Activated CD4-positive, alpha-beta T cell treated with anti-CD3 and anti-CD28 coated beads, Interleukin-2, Interleukin-4, amounts not matched to agents 100 ng/mL and 50 ng/mL, durations not matched to agents 16 hours and 8 hours (primary cell): ENCODE measurements around the gene TLCD1.
"Not testable (repeated sequence)": the region's sequence is repeated elsewhere in the genome, so short reads cannot be mapped to it uniquely, and the experiment has no call there.

Experiments used
- DNase-seq: peaks from one replicate; pipeline ENCODE4 v3.0.0-alpha.2; 2020; ENCODE audit warnings: low spot score

Gene TLCD1

DNA sequence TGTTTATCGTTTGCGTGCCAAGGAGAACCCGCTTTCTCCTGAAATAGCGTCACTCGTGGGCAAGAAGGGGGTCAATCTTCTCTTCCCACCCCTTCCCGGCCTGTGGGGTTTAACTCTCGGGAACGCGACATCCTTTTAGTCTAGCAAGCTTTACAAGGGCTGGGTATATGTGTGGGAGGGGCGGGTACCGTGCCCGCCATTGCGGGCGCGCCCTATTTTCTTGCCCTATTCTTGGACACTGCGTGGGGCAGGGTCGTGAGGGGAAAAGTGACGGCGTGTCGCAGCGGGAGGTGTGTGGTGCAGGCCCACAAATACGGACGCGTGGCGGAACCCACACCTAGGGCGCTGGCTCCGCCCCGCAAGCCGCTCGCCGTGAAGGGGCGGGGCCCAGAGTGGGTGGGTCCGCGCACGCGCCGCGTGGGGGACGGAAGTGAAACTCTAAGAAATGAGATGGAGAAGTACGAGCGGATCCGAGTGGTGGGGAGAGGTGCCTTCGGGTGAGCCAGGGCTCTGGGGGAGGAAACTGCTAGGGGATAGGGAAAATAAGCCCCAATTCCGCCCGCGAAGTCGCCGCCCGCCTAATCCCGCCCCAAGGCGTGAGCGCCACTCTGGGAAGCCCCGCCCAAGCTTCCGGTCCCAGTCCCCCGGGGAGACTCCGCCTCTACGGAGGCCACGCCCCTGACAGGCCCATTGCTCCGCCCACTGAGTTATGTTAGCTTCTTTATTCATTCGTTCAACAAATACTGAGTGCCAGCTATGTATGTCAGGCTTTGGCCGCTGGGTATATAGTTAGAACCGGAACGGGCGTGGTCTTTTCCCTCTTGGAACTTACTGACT, 2.5 kb upstream of the TLCD1 start, which contains the start of gene NEK8:
NEK8 (plus strand) TSS at position 425 of the 837 bp plus-strand sequence; CDS start at position 451, 26 bp downstream.
- DNase-seq = peak; percentile 98

- DNase-seq = peak; percentile 97
Measured at GRCh38 chr17:28726627-28727491, 826 bp upstream of the TLCD1 start.

- DNase-seq = peak; percentile 74
Measured at GRCh38 chr17:28725660-28726225, 290 bp downstream of the TLCD1 start.

DNA sequence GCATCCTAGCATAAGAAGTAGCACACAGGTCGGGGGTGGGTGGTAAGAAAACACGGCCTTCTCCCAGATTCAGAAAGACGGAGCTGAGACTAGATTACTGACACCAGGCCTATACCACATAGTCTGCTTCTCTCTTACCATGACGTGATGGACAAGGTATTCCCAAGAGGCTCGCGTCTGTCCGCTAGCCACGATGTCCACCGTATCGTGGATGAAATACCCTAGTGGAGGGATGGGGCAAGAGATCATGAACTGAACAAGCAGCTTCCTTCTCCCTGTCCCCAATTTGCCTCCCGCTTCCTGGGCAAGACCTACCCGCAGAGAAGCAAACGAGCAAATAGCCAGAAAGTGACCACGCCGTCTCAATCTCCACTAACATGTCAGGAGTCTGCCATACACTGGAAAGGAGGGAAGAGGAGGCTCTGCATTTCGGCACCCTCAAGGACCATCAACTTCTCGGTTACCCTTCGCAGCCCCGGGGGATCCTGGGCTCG, 820 bp downstream of the TLCD1 start:
- peak; percentile 47 for DNase-seq

- peak; percentile 38 for DNase-seq
Measured at GRCh38 chr17:28724500-28725165, 1.4 kb downstream of the TLCD1 start.

DNA sequence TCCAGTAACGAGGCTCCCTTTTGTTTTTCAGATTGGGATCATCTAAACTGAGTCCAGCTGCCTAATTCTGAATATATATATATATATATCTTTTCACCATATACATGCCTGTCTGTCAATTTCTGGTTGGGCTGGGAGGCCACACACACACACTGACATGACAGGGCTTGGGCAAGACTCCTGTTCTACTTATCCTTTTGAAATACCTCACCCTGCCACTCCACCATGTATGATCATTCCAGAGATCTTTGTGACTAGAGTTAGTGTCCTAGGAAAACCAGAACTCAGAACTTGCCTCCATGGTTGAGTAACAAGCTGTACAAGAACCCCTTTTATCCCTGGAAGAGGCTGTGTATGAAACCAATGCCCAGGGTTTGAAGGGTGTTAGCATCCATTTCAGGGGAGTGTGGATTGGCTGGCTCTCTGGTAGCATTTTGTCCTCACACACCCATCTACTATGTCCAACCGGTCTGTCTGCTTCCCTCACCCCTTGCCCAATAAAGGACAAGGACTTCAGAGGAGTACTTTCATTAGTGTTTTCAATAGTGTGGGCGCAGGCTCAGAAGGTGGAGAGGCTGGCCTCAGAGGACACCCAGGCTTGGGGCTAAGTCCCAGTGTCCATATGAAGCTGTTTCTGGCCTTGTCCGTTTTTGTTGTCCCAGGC, 2.1 kb downstream of the TLCD1 start:
- not testable (repeated sequence) for DNase-seq

DNA sequence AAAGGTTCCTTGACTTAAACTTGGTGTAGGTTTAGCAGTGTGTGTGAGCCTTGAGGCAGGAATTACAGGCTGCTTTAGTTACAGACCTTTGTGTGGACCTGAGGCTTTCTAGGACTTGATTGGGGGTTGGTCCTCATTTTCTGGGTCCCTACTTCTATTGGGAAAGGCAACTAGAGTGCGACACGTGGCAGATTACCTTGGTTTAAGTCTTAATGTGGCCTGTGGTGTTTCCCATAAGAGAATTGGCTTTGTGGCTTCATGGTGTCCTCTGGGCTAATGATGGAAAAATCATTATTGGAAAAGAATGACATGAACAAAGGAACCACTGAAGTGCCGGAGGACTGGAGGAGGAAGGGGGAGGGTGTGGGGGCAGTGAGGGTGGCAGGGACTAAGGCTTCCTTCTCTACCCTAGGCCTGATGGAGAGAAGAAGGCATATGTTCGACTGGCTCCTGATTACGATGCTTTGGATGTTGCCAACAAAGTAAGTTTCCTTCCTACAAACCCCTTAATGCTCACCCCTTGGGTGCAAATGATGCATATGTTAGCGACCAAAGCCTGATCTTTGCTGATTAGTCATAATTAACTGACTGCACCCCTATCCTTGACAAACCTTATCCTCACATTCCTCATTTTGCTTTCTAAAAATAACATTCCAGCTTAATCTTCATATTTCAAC, 2.7 kb downstream of the TLCD1 start:
- no peak for DNase-seq

DNA sequence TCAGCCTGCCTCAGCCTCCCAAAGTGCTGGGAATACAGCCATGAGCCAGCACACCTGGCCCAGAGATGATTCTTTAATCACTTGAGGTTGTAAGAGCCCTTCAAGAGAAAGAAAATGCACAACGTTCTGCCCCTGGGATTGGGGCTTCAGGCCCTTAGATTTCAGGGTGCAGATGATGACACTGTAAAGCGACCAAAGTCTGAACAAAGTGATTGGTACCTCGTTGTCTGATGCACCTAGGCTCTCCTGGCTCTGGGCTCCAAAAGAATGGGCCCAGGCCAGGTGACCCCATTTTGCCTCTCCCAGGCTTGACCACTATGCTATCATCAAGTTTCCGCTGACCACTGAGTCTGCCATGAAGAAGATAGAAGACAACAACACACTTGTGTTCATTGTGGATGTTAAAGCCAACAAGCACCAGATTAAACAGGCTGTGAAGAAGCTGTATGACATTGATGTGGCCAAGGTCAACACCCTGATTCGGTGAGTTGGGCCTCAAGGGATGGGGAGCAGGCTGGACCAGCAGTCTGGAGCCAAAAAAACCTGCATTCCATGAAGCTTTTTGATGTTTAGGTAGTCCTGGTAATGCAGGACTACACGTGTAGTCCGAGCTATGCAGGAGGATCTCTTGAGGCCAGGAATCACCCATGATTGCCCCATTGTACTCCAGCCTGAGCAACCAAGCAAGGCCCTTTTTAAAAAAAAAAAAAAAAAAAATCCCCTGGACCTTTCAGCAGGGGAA, 3.4 kb downstream of the TLCD1 start:
- no peak for DNase-seq

GRCh38 chr17:28720997-28721329, 5.1 kb downstream of the TLCD1 start:
- DNase-seq = not testable (repeated sequence)

DNA sequence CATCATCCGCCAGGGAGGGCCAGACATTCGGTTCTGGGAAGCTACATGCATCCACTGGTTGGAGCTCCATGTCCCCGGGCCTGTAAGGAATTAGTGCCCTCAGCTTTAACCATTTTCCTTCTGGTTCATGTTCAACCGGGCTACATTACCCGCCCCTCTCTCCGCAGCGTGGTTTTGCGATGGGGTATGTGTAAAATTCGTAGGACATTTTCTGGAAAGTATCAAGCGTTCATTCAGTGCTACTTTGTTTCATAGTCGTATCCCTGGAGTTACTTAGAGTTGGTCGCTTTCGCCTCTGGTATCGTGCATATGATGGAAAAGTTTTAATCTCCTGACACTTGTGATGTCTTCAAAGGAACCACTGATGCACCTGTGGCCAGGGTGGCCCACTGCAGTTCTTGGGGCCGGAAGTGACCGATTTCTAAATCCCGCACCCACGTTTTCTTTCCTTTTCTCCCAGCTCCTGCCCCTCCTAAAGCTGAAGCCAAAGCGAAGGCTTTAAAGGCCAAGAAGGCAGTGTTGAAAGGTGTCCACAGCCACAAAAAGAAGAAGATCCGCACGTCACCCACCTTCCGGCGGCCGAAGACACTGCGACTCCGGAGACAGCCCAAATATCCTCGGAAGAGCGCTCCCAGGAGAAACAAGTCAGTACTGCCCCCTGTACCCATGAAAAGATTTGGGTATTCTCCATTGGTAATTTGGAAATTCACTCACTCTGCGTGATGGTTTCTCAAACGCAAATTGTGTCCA, 5.6 kb downstream of the TLCD1 start:
- DNase-seq = peak; percentile 56

GRCh38 chr17:28719021-28719433, 7.0 kb downstream of the TLCD1 start:
- peak; percentile 25 for DNase-seq

DNA sequence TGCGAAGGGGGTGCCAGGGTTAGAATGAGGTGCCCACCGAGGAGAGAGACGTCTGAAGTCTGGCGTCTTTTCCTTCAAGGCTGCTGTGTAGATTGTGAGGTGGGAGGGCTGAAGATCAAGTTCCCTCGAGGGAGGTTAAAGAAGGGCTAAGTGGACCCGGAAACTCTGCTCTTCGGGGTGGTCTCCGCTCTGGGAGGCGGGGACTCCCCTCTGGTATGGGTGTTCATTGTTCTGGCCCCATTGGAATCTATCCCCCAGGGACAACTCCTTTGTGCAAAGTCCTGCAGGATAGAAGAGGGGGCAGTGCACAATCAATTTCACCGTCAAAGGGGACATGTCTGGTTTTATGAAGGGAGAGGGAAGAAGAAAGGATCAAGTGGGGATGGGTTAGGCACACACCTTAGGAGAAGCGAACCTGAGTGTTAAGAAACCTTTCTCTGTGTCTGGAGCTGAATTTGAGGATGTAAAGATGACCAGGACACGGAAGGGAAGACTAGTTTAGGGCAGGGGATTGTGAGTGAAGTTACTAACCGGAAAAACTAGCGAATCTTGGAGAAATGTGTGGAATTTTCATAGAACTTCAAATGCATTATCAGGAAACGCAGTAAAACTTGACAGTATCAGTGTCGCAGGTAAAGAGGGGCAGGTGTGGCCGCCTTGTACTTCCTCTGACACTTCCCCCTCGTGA, 7.6 kb downstream of the TLCD1 start:
- no peak for DNase-seq

GRCh38 chr17:28717578-28718332, 8.3 kb downstream of the TLCD1 start, which contains the start of gene RAB34:
RAB34 (minus strand) TSS chr17:28717868; CDS start chr17:28717266, 602 bp downstream.
- DNase-seq = no peak

- DNase-seq = no peak
Measured at GRCh38 chr17:28716740-28717577, 9.1 kb downstream of the TLCD1 start.

DNA sequence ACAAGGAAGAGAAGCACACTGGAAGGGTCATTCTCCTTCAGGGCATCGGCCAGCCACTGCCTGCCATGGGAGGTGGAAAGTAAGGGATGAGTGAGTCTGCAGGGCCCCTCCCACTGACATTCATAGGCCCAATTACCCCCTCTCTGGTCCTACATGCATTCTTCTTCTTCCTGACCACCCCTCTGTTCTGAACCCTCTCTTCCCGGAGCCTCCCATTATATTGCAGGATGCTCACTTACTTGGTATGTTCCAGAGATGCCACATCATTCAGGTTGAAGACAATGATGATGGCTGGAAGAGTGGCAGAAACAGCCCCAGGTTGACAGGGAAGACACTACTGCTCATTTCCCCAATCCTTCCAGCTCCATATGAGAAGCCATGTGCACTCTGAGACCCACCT, 10.8 kb downstream of the TLCD1 start:
- no peak for DNase-seq

GRCh38 chr17:28714281-28714680, 11.8 kb downstream of the TLCD1 start:
- DNase-seq = no peak
